AG04449 (cell line): ENCODE measurements around the gene KLHL10.
"Not testable (repeated sequence)": the region's sequence is repeated elsewhere in the genome, so short reads cannot be mapped to it uniquely, and the experiment has no call there.

Experiments
- CTCF ChIA-PET: fragments of 350-600 bp; formaldehyde crosslinking; extraction: SDS; loops from one replicate; lab custom pipeline; 2021; ENCODE audit warnings: antibody characterized with exemption; lab: Yijun Ruan, JAX
- POLR2A ChIA-PET: fragments of 400-600, 350-600 bp; formaldehyde crosslinking; extraction: SDS; loops from one replicate; lab custom pipeline; 2020; ENCODE audit warnings: antibody characterized with exemption, inconsistent platforms; lab: Yijun Ruan, JAX
- DNase-seq: peaks from one replicate; pipeline ENCODE4 v3.0.0-alpha.2; 2010; ENCODE audit warnings: low read depth, low spot score
- H3K4me3 ChIP-seq: 2 replicates; pipeline ENCODE4 v1.5.1; 2011; ENCODE audit warnings: low read depth, mild to moderate bottlenecking, control low read depth, low read length
- CTCF ChIP-seq: IDR thresholded peaks from one replicate; pipeline ENCODE4 v1.5.1; 2011; ENCODE audit warnings: mild to moderate bottlenecking, moderate library complexity, low read length, control low read depth, inconsistent platforms; ENCODE audit not compliant: insufficient read depth; ENCODE audit errors: missing control alignments

KLHL10 gene

GRCh38 chr17:41871789-41872188 lies 34.2 kb downstream of the KLHL10 start:
- no peak overlapping the region for H3K4me3 ChIP-seq
- no peak for TF ChIP-seq CTCF
- POLR2A ChIA-PET: interaction anchor here (0.6 kb wide), 1 partner anchor 10 kb away, joined by 3 read pairs; no protein-coding TSS in a partner anchor
- CTCF ChIA-PET: interaction anchor here (2.5 kb wide), 1 partner anchor 176 kb away, joined by 6 read pairs; no protein-coding TSS in a partner anchor
- no peak for DNase-seq

- no peak overlapping the region for H3K4me3 ChIP-seq
- DNase-seq: no peak
- ChIA-PET CTCF (interaction anchor here (0.7 to 2.2 kb wide), 3 partner anchors 9 to 21 kb away, joined by 3 to 8 read pairs (median 3); partner anchors contain the start of gene KLHL11), POLR2A (interaction anchor here (0.6 to 1.2 kb wide), 3 partner anchors 9 to 73 kb away, joined by 3 to 4 read pairs (median 3); partner anchors contain the start of gene KLHL11)
- no peak for TF ChIP-seq CTCF
Observed at GRCh38 chr17:41873559-41874292, 36.1 kb downstream of the KLHL10 start.

GRCh38 chr17:41874293-41874670 lies 36.7 kb downstream of the KLHL10 start:
- ChIA-PET POLR2A (interaction anchor here (0.6 to 1.2 kb wide), 4 partner anchors 8 to 74 kb away, joined by 3 to 4 read pairs (median 3); partner anchors contain the start of gene KLHL11), CTCF (interaction anchor here (0.7 to 2.2 kb wide), 2 partner anchors 10 to 20 kb away, joined by 3 to 8 read pairs; partner anchors contain the start of gene KLHL11)
- H3K4me3 ChIP-seq, DNase-seq: not testable (repeated sequence)

GRCh38 chr17:41880130-41880529 lies 42.5 kb downstream of the KLHL10 start:
- ChIA-PET POLR2A (no interaction called here), CTCF (no interaction called here)
- H3K4me3 ChIP-seq: no peak overlapping the region
- TF ChIP-seq CTCF: no peak
- DNase-seq: no peak

GRCh38 chr17:41882756-41883155 lies 45.1 kb downstream of the KLHL10 start:
- H3K4me3 ChIP-seq: no peak overlapping the region
- CTCF ChIA-PET: no interaction called here
- POLR2A ChIA-PET: no interaction called here
- no peak for TF ChIP-seq CTCF
- no peak for DNase-seq

- TF ChIP-seq CTCF: peak; percentile 9
- DNase-seq: no peak
- POLR2A ChIA-PET: no interaction called here
- H3K4me3 ChIP-seq: no peak overlapping the region
- CTCF ChIA-PET: interaction anchor here (1.0 to 1.2 kb wide), 2 partner anchors 27 to 74 kb away, joined by 3 to 5 read pairs; no protein-coding TSS in a partner anchor
Observed at GRCh38 chr17:41885733-41886132, 48.1 kb downstream of the KLHL10 start.
